ENCODE data around the gene CELF2. TPM values are rescaled to one million over a fixed set of nuclear protein-coding genes. Genes with fewer than 3 reads are reported as not detected.
A peak's percentile ranks its signal among the peaks of the same experiment; 100 is the strongest.

Gene CELF2
- total and polyA plus RNA-seq, 9 of the 15 experiments (the other 6 are each of a cell fraction or from before 2014, with no cell fraction given) = 4.0 to 20.3 (median 11.1) TPM

DNA sequence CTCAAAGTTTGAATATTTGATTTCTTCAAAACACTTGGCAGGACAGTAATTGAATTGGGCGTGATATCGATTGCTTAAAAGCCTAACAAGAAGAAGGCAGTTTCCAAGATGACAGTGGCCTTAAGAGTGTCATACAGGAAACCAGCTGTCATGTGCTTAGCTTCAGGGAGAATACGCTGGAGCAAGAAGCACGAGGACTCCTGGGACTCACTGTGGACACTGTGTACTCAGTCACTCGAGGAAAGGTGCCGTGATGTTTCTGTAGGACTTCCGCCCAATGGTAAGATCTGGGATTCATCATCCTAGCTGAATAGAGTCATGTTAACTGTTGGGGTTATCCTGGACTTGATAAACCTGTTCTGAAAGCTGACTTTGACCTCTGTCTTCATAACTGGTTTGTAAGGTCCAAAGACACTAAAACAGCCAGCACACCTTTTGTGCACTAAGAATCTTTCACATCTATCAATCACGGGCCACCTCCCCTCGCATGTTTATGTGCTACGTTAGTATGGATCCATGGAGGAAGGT lies 113.5 kb downstream of the CELF2 start (continued):
- TF ChIP-seq PKNOX1 (IDR thresholded peaks at IDR 0.05) = no peak

GRCh38 chr10:11134411-11134810 lies 116.7 kb downstream of the CELF2 start:
- Histone ChIP-seq H3K9ac (ENCODE audit: insufficient read depth in 1 of 2, low read depth in 2 of 2, low read length in 2 of 2) (no peak overlapping the region), H3K36me3 (ENCODE audit: control insufficient read depth, insufficient read depth, low read length) (no peaks in the 10 kb centered on the region), H3K9me3 (replicated peaks; ENCODE audit: control insufficient read depth, insufficient read depth, low read depth, low read length) (no peaks in the 10 kb centered on the region), H2AFZ (ENCODE audit: low read depth, low read length) (peak overlapping the region; percentile 36; the same call in 1 of the 2 replicates), H3K9me1 (ENCODE audit: control insufficient read depth, insufficient read depth, low read length) (no peaks in the 10 kb centered on the region), H3K4me1 (replicated peaks in 1 of 2; ENCODE audit: control insufficient read depth in 2 of 2, insufficient read depth in 2 of 2, low read length in 2 of 2) (no peaks in the 10 kb centered on the region), H3K27me3 (ENCODE audit: control insufficient read depth in 2 of 2, insufficient read depth in 2 of 2, low read length in 2 of 2) (peaks cover 0 to 9% of the 10 kb centered on the region in 2 experiments; a peak in 2 of 5 replicates), H4K20me1 (replicated peaks; ENCODE audit: control insufficient read depth, insufficient read depth, low read length) (no peaks in the 10 kb centered on the region), H3K27ac (ENCODE audit: extremely low read depth, low read depth, low read length) (no peak overlapping the region), H3K4me2 (ENCODE audit: insufficient read depth, low read length) (no peak overlapping the region), H3K79me2 (ENCODE audit: control insufficient read depth, insufficient read depth, low read length) (no peaks in the 10 kb centered on the region), H3K4me3 (no peak overlapping the region)
- no peak for DNase-seq (ENCODE audit: extremely low read depth in 1 of 4, low spot score in 3 of 4)
- BruUV-seq (replicated peaks) = no TSS peak
- ChIA-PET POLR2A (no interaction called here), CTCF (ENCODE audit: low intra/inter-chr PET ratio) (no interaction called here)
- no peak; the same call in 2 of the 3 replicates for ATAC-seq
- TF ChIP-seq ZNF695 (CRISPR knock-in tag; IDR thresholded peaks at IDR 0.05) = no peak
- no peak for TF ChIP-seq ZBED1 (IDR thresholded peaks at IDR 0.05)
- no peak for TF ChIP-seq ZNF699 (CRISPR knock-in tag; IDR thresholded peaks at IDR 0.05; ENCODE audit: insufficient replicate concordance)
- no peak for TF ChIP-seq BRCA1 (IDR thresholded peaks at IDR 0.05)
- TF ChIP-seq BRCA1 (CRISPR knock-in tag; IDR thresholded peaks at IDR 0.05) = no peak
- no peak for TF ChIP-seq NFRKB (IDR thresholded peaks at IDR 0.05; ENCODE audit: low read depth)
- TF ChIP-seq KDM5B (IDR thresholded peaks at IDR 0.05; ENCODE audit: insufficient replicate concordance, low read depth, low read length) = no peak
- WGBS (ENCODE audit: insufficient coverage, low coverage, missing lambda C conversion rate) = 37% methylated on average over 7 of the region's 7 CpGs
- intact Hi-C loops (cut with micrococcal nuclease) = no loop called here
- no peak for FAIRE-seq
- in situ Hi-C loops (cut with MboI) = no loop called here

Data from K562 (cell line).